Superior temporal gyrus (tissue), 1 donor: ENCODE data around the gene CCDC85C.

Source experiments
- DNase-seq: peaks from one replicate; pipeline ENCODE4 v3.0.0-alpha.2; 2016; ENCODE audit errors: extremely low spot score

The CCDC85C gene

GRCh38 chr14:99589651-99590530 lies 14.1 kb downstream of the CCDC85C start:
- no peak for DNase-seq

- DNase-seq, result no peak
These were observed 15.0 kb downstream of the CCDC85C start for GRCh38 chr14:99589031-99589441.

GRCh38 chr14:99587460-99588278 lies 16.3 kb downstream of the CCDC85C start:
- no peak for DNase-seq

- no peak for DNase-seq
These were observed 17.1 kb downstream of the CCDC85C start for GRCh38 chr14:99586761-99587459.

- no peak for DNase-seq
These were observed 17.8 kb downstream of the CCDC85C start for GRCh38 chr14:99586054-99586760.

- DNase-seq, result no peak
These were observed 19.2 kb downstream of the CCDC85C start for GRCh38 chr14:99584823-99585222.

- DNase-seq, result no peak
These were observed 22.1 kb downstream of the CCDC85C start for GRCh38 chr14:99581938-99582337.

- peak; percentile 62 for DNase-seq
These were observed 22.6 kb downstream of the CCDC85C start for GRCh38 chr14:99581374-99581773.

GRCh38 chr14:99579903-99580571 lies 24.0 kb downstream of the CCDC85C start:
- no peak for DNase-seq

GRCh38 chr14:99579120-99579836 lies 24.7 kb downstream of the CCDC85C start:
- DNase-seq, result no peak

- no peak for DNase-seq
These were observed 25.4 kb downstream of the CCDC85C start for GRCh38 chr14:99578541-99579101.

GRCh38 chr14:99576761-99577705 lies 27.0 kb downstream of the CCDC85C start:
- no peak for DNase-seq

- DNase-seq, result no peak
These were observed 27.7 kb downstream of the CCDC85C start for GRCh38 chr14:99576304-99576703.

GRCh38 chr14:99575043-99576023 lies 28.7 kb downstream of the CCDC85C start:
- no peak for DNase-seq

- DNase-seq, result no peak
These were observed 29.7 kb downstream of the CCDC85C start for GRCh38 chr14:99574099-99574880.

GRCh38 chr14:99573436-99574098 lies 30.4 kb downstream of the CCDC85C start:
- DNase-seq, result no peak
